B cell (primary cell): Measurements from ENCODE around the gene NET1. TPM values are rescaled to one million over a fixed set of nuclear protein-coding genes. Genes with fewer than 3 reads are reported as not detected.

Experiments used
- ATAC-seq: fragments of 200-7000 bp; cut with Tn5 transposase; one replicate; pipeline ENCODE4 v1.10.0; 2021; ENCODE audit warnings: low read depth, mild to moderate bottlenecking, moderate number of reproducible peaks, moderate library complexity
- CTCF ChIA-PET: fragments of 350-600 bp; sonication (Branson Sonifier 250); formaldehyde crosslinking; loops from one replicate; lab custom pipeline; 2021; ENCODE audit warnings: antibody characterized with exemption, inconsistent platforms; lab: Charles Lee
- POLR2A ChIA-PET: fragments of 350-600 bp; sonication (Branson Sonifier 250); formaldehyde crosslinking; loops from one replicate; lab custom pipeline; 2021; ENCODE audit warnings: antibody characterized with exemption; lab: Charles Lee
- DNase-seq: peaks from one replicate; pipeline ENCODE4 v3.0.0; 2013
- H2AFZ ChIP-seq: 2 replicates; pipeline ENCODE4 v1.6.1; 2012; ENCODE audit warnings: mild to moderate bottlenecking, low read depth, low read length; ENCODE audit not compliant: insufficient read depth, poor library complexity, severe bottlenecking
- H3K27ac ChIP-seq, 2 donors: 1 replicate in 1 of 2; 2 replicates in 1 of 2; pipeline ENCODE4 v1.5.1; 2012 to 2013; ENCODE audit warnings: low read length in 2 of 2, mild to moderate bottlenecking in 2 of 2, moderate library complexity in 1 of 2
- H3K27me3 ChIP-seq, 4 experiments: fragments of 200-600 bp in 1 of 4; sonication (generic) in 1 of 4; replicated peaks in 1 of 4; 1 replicate in 2 of 4; 2 replicates in 2 of 4; pipeline versions ENCODE4 v1.6.1 to v1.7.0; 2013 to 2016; ENCODE audit warnings: low read length in 3 of 4, mild to moderate bottlenecking in 2 of 4, mixed read lengths in 1 of 4, moderate library complexity in 1 of 4; ENCODE audit not compliant: insufficient read depth in 4 of 4, control insufficient read depth in 3 of 4; ENCODE audit errors: control extremely low read depth in 1 of 4
- H3K36me3 ChIP-seq, 2 experiments: replicated peaks in 1 of 2; 1 replicate in 1 of 2; 2 replicates in 1 of 2; pipeline versions ENCODE4 v1.6.1 to v1.7.1; 2013; ENCODE audit warnings: low read length in 1 of 2; ENCODE audit not compliant: insufficient read depth in 2 of 2, control insufficient read depth in 1 of 2; ENCODE audit errors: control extremely low read depth in 1 of 2, extremely low read depth in 1 of 2
- H3K4me1 ChIP-seq, 2 donors: fragments of 200-600 bp in 1 of 2; sonication (generic) in 1 of 2; 1 replicate in 1 of 2; 2 replicates in 1 of 2; pipeline versions ENCODE4 v1.5.1 to v1.6.1; 2013 to 2017; ENCODE audit warnings: low read length in 2 of 2; ENCODE audit not compliant: control insufficient read depth in 2 of 2, insufficient read depth in 2 of 2
- H3K4me2 ChIP-seq: replicated peaks from 2 replicates; pipeline ENCODE3; 2012; ENCODE audit warnings: mild to moderate bottlenecking, low read depth, low read length; ENCODE audit not compliant: poor library complexity, severe bottlenecking
- H3K4me3 ChIP-seq, 5 experiments: fragments of 200-600 bp in 1 of 5; sonication (generic) in 1 of 5; 1 replicate in 3 of 5; 2 replicates in 2 of 5; pipeline versions ENCODE4 v1.5.1 to v1.7.0; 2011 to 2016; ENCODE audit warnings: low read length in 4 of 5, mild to moderate bottlenecking in 4 of 5, low read depth in 2 of 5, control low read depth in 1 of 5, moderate library complexity in 1 of 5; ENCODE audit not compliant: insufficient read depth in 1 of 5; ENCODE audit errors: control extremely low read depth in 1 of 5, extremely low read depth in 1 of 5
- H3K79me2 ChIP-seq: fragments of 200-600 bp; sonication (generic); one replicate; pipeline ENCODE4 v1.6.0; 2016; ENCODE audit warnings: low read length; ENCODE audit not compliant: control insufficient read depth, insufficient read depth
- H3K9ac ChIP-seq: fragments of 200-600 bp; sonication (generic); 2 replicates; pipeline ENCODE4 v1.6.1; 2017; ENCODE audit warnings: mild to moderate bottlenecking, low read length, moderate library complexity
- H3K9me3 ChIP-seq, 3 donors: one replicate each; pipeline versions ENCODE4 v1.6.1 to v1.7.1; 2013; ENCODE audit warnings: low read length in 2 of 3; ENCODE audit not compliant: control insufficient read depth in 2 of 3, insufficient read depth in 1 of 3; ENCODE audit errors: control extremely low read depth in 1 of 3
- H4K20me1 ChIP-seq: 2 replicates; pipeline ENCODE4 v1.6.0; 2012; ENCODE audit warnings: mild to moderate bottlenecking, low read length; ENCODE audit not compliant: insufficient read depth, control insufficient read depth, poor library complexity, severe bottlenecking
- H3K27ac Mint-ChIP-seq: one replicate; pipeline ENCODE4 v1.8.0; 2021; ENCODE audit warnings: mixed read lengths
- H3K27me3 Mint-ChIP-seq: one replicate; pipeline ENCODE4 v1.8.0; 2021; ENCODE audit warnings: mixed read lengths
- H3K4me1 Mint-ChIP-seq: one replicate; pipeline ENCODE4 v1.8.0; 2021; ENCODE audit warnings: mixed read lengths
- H3K4me3 Mint-ChIP-seq: one replicate; pipeline ENCODE4 v1.8.0; 2021; ENCODE audit warnings: mixed read lengths
- H3K9me3 Mint-ChIP-seq: one replicate; pipeline ENCODE4 v1.8.0; 2022; ENCODE audit warnings: mixed read lengths; ENCODE audit not compliant: insufficient read depth
- CTCF ChIP-seq: fragments of 200-600 bp; IDR thresholded peaks from one replicate; pipeline ENCODE4 v1.8.0; 2022; ENCODE audit warnings: antibody characterized with exemption, mild to moderate bottlenecking
- EZH2 ChIP-seq: IDR thresholded peaks from 2 replicates; pipeline ENCODE4 v1.6.1; 2012; ENCODE audit warnings: borderline replicate concordance, low read depth, mild to moderate bottlenecking, moderate library complexity, low read length; ENCODE audit not compliant: insufficient read depth, poor library complexity, severe bottlenecking
- WGBS: methylation state at CpG from one replicate; pipeline ENCODE4 v1.1.5; 2013; ENCODE audit warnings: missing lambda C conversion rate; ENCODE audit not compliant: insufficient coverage; 5-methylcytosine and 5-hydroxymethylcytosine counted together
- intact Hi-C: fragments of 100-400 bp; cut with micrococcal nuclease; formaldehyde crosslinking; loops from one replicate; pipeline ENCODE4 v1.10.0; 2022
- polyA plus RNA-seq: library from polyadenylated mRNA; depleted of rRNA; stranded (reverse); fragments of >200 nt; gene quantifications from 2 replicates; pipeline ENCODE4 v1.2.3, GENCODE V29; 2012
- total RNA-seq, 2 donors: library from RNA; stranded (reverse); fragments of 120-200 nt in 1 of 2; gene quantifications; 1 replicate in 1 of 2; 2 replicates in 1 of 2; pipeline versions ENCODE4 v1.2.3 to v1.2.4, GENCODE V29; 2013 to 2022

Gene NET1
- total and polyA plus RNA-seq, 2 donors (not counting 1 experiment from before 2014, with no cell fraction given) = 3.5 to 6.4 TPM

DNA sequence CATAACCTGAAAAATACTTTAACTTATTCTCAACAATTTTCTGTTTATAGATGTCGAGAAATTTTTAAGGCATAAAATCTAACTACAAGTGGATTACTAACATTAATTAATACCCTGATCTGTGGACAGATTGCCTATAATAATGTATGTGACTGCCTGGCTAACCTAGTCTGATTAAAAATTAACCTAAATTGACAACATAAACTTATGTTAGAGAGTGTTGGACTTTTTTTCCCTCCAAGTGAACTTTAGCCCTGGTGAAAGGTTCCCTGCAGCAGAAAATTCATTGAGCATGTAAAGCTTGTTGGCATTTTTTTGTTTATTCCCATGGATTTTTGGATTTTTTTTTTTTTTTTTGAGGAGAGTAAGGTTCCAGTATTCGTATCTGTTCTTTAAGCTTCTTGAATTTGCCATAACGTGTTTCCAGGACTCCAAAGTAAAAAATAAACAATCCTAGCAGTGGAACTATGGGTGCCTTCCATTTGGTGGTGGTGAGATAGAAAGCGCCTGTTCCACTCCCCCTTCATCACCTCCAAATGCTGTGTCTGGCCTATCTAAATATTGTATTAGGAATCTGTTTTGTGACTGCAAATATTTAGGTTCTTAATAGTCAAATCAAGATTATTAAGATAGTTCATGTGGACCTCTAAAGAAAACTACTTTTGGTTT, 36.1 kb downstream of the NET1 start:
- no CpG with 5 or more reads among the region's 4 CpGs for WGBS
- Histone ChIP-seq H3K9ac (no peak overlapping the region), H3K27ac (no peak overlapping the region), H3K4me3 (peak overlapping the region in 1 of 5 experiments; percentile 12), H3K4me2 (peak overlapping the region; percentile 86), H3K4me1 (peaks cover 14 to 21% of the 10 kb centered on the region in 2 donors), H3K79me2 (peaks cover 7% of the 10 kb centered on the region), H3K36me3 (peaks cover 0 to 5% of the 10 kb centered on the region in 2 experiments), H3K27me3 (no peaks in the 10 kb centered on the region), H4K20me1 (no peaks in the 10 kb centered on the region), H2AFZ (no peak overlapping the region), H3K9me3 (no peaks in the 10 kb centered on the region)
- Mint-ChIP-seq H3K9me3 (no peaks in the 10 kb centered on the region), H3K4me1 (peaks cover 37% of the 10 kb centered on the region), H3K27me3 (no peaks in the 10 kb centered on the region), H3K4me3 (peak overlapping the region; percentile 19), H3K27ac (no peak overlapping the region)
- no peak for DNase-seq
- intact Hi-C loops = loop anchor here (5.0 to 10.0 kb wide), 2 partner anchors 364 to 876 kb away; partner anchors contain the start of gene GDI2
- CTCF ChIA-PET = interaction anchor here (0.6 to 17.3 kb wide), 2 partner anchors 176 to 441 kb away, joined by 3 to 659 read pairs; partner anchors contain the start of gene ANKRD16
- TF ChIP-seq CTCF (no peak), EZH2 (no peak)
- ATAC-seq = no peak
- POLR2A ChIA-PET = interaction anchor here (0.6 kb wide), 1 partner anchor 843 kb away, joined by 4 read pairs; no protein-coding TSS in a partner anchor

- POLR2A ChIA-PET = no interaction called here
- H3K9ac ChIP-seq = no peak overlapping the region
Observed at GRCh38 chr10:5449227-5449626, 36.9 kb downstream of the NET1 start.

More at GRCh38 chr10:5449227-5449626, 36.9 kb downstream of the NET1 start:
- H3K27me3 ChIP-seq = no peaks in the 10 kb centered on the region
- peak overlapping the region; percentile 26 for H3K4me2 ChIP-seq
- intact Hi-C loops = loop anchor here (5.0 to 10.0 kb wide), 2 partner anchors 363 to 876 kb away; partner anchors contain the start of gene GDI2
- DNase-seq = no peak
- no peak for TF ChIP-seq CTCF
- no peak for TF ChIP-seq EZH2
- WGBS = no CpG with 5 or more reads among the region's 2 CpGs
- no peaks in the 10 kb centered on the region for H3K9me3 ChIP-seq
- ATAC-seq = no peak
- H3K27ac ChIP-seq = no peak overlapping the region
- Mint-ChIP-seq H3K27me3 (no peaks in the 10 kb centered on the region), H3K9me3 (no peaks in the 10 kb centered on the region), H3K4me3 (no peak overlapping the region), H3K27ac (no peak overlapping the region), H3K4me1 (peaks cover 33% of the 10 kb centered on the region)
- no peaks in the 10 kb centered on the region for H4K20me1 ChIP-seq
- peaks cover 0 to 9% of the 10 kb centered on the region in 2 experiments for H3K36me3 ChIP-seq
- peak overlapping the region in 1 of 5 experiments; percentile 12 for H3K4me3 ChIP-seq
- no peak overlapping the region for H2AFZ ChIP-seq
- CTCF ChIA-PET = interaction anchor here (0.6 to 17.3 kb wide), 2 partner anchors 175 to 440 kb away, joined by 3 to 659 read pairs; partner anchors contain the start of gene ANKRD16
- H3K79me2 ChIP-seq = peaks cover 7% of the 10 kb centered on the region
- H3K4me1 ChIP-seq = peaks cover 10 to 21% of the 10 kb centered on the region in 2 donors
